Endothelial cell (in vitro differentiated cells): ENCODE measurements around the gene SSBP3. TPM values are rescaled to one million over a fixed set of nuclear protein-coding genes. Genes with fewer than 3 reads are reported as not detected.
A peak's percentile ranks its signal among the peaks of the same experiment; 100 is the strongest.

Source experiments
- DNase-seq: peaks from one replicate; pipeline ENCODE4 v3.0.0; 2021; ENCODE audit warnings: low spot score
- H3K27ac Mint-ChIP-seq: one replicate; pipeline ENCODE4 v1.8.0; 2021; ENCODE audit warnings: mixed read lengths, inconsistent platforms; ENCODE audit not compliant: unreplicated experiment
- H3K27me3 Mint-ChIP-seq: one replicate; pipeline ENCODE4 v1.8.0; 2021; ENCODE audit warnings: mild to moderate bottlenecking, moderate library complexity, mixed read lengths, inconsistent platforms; ENCODE audit not compliant: unreplicated experiment
- H3K36me3 Mint-ChIP-seq: one replicate; pipeline ENCODE4 v1.8.0; 2021; ENCODE audit warnings: mild to moderate bottlenecking, low read depth, mixed read lengths, inconsistent platforms; ENCODE audit not compliant: unreplicated experiment
- H3K4me1 Mint-ChIP-seq: one replicate; pipeline ENCODE4 v1.8.0; 2021; ENCODE audit warnings: mild to moderate bottlenecking, mixed read lengths, inconsistent platforms; ENCODE audit not compliant: unreplicated experiment
- H3K4me3 Mint-ChIP-seq: one replicate; pipeline ENCODE4 v1.8.0; 2021; ENCODE audit warnings: mild to moderate bottlenecking, mixed read lengths, inconsistent platforms; ENCODE audit not compliant: unreplicated experiment
- H3K9me3 Mint-ChIP-seq: one replicate; pipeline ENCODE4 v1.8.0; 2021; ENCODE audit warnings: mixed read lengths, inconsistent platforms; ENCODE audit not compliant: unreplicated experiment
- CTCF ChIP-seq: fragments of 200-600 bp; sonication (generic); IDR thresholded peaks from one replicate; pipeline ENCODE4 v1.5.0; 2021; ENCODE audit warnings: antibody characterized with exemption; ENCODE audit not compliant: unreplicated experiment
- total RNA-seq: library from RNA; stranded (reverse); fragmentation: NEBNext Ultra II Directional; extraction: Animal tissue kit (Norgen Biotek cat#: 25700); gene quantifications from one replicate; pipeline ENCODE4 v1.2.1, GENCODE V29; 2021; ENCODE audit not compliant: unreplicated experiment

The SSBP3 gene
- total RNA-seq, 1 donor from 2014 or later: 142 TPM

- peaks cover 44% of the 10 kb centered on the region for H3K4me1 Mint-ChIP-seq
- peaks cover 23% of the 10 kb centered on the region for H3K36me3 Mint-ChIP-seq
- no peak overlapping the region for H3K4me3 Mint-ChIP-seq
- no peak for TF ChIP-seq CTCF
- H3K27ac Mint-ChIP-seq: no peak overlapping the region
- H3K9me3 Mint-ChIP-seq: no peaks in the 10 kb centered on the region
- no peak for DNase-seq
- no peaks in the 10 kb centered on the region for H3K27me3 Mint-ChIP-seq
These were observed 18.8 kb downstream of the SSBP3 start for GRCh38 chr1:54387419-54387818.

- Mint-ChIP-seq H3K27me3 (no peaks in the 10 kb centered on the region), H3K27ac (peak overlapping the region; percentile 87), H3K9me3 (no peaks in the 10 kb centered on the region), H3K4me1 (peaks cover 47% of the 10 kb centered on the region), H3K4me3 (peak overlapping the region; percentile 2), H3K36me3 (peaks cover 13% of the 10 kb centered on the region)
- no peak for TF ChIP-seq CTCF
- DNase-seq: no peak
These were observed 20.5 kb downstream of the SSBP3 start for GRCh38 chr1:54385727-54386022.

- DNase-seq: no peak
- H3K36me3 Mint-ChIP-seq: peaks cover 9% of the 10 kb centered on the region
These were observed 21.1 kb downstream of the SSBP3 start for GRCh38 chr1:54384918-54385726.

GRCh38 chr1:54384471-54384870 lies 21.7 kb downstream of the SSBP3 start:
- Mint-ChIP-seq H3K36me3 (peaks cover 6% of the 10 kb centered on the region), H3K27me3 (peaks cover 1% of the 10 kb centered on the region), H3K4me3 (peak overlapping the region; percentile 21), H3K27ac (peak overlapping the region; percentile 87), H3K9me3 (no peaks in the 10 kb centered on the region), H3K4me1 (peaks cover 49% of the 10 kb centered on the region)
- no peak for TF ChIP-seq CTCF
- DNase-seq: no peak

More at GRCh38 chr1:54384918-54385726, 21.1 kb downstream of the SSBP3 start:
- peak overlapping the region; percentile 21 for H3K4me3 Mint-ChIP-seq
- H3K9me3 Mint-ChIP-seq: no peaks in the 10 kb centered on the region
- H3K27me3 Mint-ChIP-seq: no peaks in the 10 kb centered on the region
- H3K27ac Mint-ChIP-seq: peak overlapping the region; percentile 87
- H3K4me1 Mint-ChIP-seq: peaks cover 45% of the 10 kb centered on the region
- no peak for TF ChIP-seq CTCF

GRCh38 chr1:54381524-54381923 lies 24.7 kb downstream of the SSBP3 start:
- no peaks in the 10 kb centered on the region for H3K9me3 Mint-ChIP-seq
- DNase-seq: no peak
- no peak for TF ChIP-seq CTCF
- peaks cover 67% of the 10 kb centered on the region for H3K4me1 Mint-ChIP-seq
- no peak overlapping the region for H3K27ac Mint-ChIP-seq
- peaks cover 3% of the 10 kb centered on the region for H3K36me3 Mint-ChIP-seq
- peaks cover 7% of the 10 kb centered on the region for H3K27me3 Mint-ChIP-seq
- H3K4me3 Mint-ChIP-seq: no peak overlapping the region
